Measurements from ENCODE around the gene RALGDS.

The RALGDS gene

GRCh38 chr9:133128152-133128551 is 7.1 kb upstream of the RALGDS start:
- TF ChIP-seq, protein P1, sequence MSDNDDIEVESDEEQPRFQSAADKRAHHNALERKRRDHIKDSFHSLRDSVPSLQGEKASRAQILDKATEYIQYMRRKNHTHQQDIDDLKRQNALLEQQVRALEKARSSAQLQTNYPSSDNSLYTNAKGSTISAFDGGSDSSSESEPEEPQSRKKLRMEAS (IDR thresholded peaks at IDR 0.05): no peak
- TF ChIP-seq NFIC (IDR thresholded peaks at IDR 0.05) (no peak), RAD21 (IDR thresholded peaks at IDR 0.05; ENCODE audit: low read depth) (no peak), CEBPB (IDR thresholded peaks at IDR 0.05) (no peak), TCF12 (IDR thresholded peaks at IDR 0.05; ENCODE audit: low read depth) (no peak), EGR1 (IDR thresholded peaks at IDR 0.05) (no peak), EP300 (IDR thresholded peaks at IDR 0.05; ENCODE audit: borderline replicate concordance) (no peak), TEAD4 (IDR thresholded peaks at IDR 0.05) (no peak)
- TF ChIP-seq, protein P2, sequence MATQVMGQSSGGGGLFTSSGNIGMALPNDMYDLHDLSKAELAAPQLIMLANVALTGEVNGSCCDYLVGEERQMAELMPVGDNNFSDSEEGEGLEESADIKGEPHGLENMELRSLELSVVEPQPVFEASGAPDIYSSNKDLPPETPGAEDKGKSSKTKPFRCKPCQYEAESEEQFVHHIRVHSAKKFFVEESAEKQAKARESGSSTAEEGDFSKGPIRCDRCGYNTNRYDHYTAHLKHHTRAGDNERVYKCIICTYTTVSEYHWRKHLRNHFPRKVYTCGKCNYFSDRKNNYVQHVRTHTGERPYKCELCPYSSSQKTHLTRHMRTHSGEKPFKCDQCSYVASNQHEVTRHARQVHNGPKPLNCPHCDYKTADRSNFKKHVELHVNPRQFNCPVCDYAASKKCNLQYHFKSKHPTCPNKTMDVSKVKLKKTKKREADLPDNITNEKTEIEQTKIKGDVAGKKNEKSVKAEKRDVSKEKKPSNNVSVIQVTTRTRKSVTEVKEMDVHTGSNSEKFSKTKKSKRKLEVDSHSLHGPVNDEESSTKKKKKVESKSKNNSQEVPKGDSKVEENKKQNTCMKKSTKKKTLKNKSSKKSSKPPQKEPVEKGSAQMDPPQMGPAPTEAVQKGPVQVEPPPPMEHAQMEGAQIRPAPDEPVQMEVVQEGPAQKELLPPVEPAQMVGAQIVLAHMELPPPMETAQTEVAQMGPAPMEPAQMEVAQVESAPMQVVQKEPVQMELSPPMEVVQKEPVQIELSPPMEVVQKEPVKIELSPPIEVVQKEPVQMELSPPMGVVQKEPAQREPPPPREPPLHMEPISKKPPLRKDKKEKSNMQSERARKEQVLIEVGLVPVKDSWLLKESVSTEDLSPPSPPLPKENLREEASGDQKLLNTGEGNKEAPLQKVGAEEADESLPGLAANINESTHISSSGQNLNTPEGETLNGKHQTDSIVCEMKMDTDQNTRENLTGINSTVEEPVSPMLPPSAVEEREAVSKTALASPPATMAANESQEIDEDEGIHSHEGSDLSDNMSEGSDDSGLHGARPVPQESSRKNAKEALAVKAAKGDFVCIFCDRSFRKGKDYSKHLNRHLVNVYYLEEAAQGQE (IDR thresholded peaks at IDR 0.05; ENCODE audit: low read depth): no peak

- TF ChIP-seq NFIC (IDR thresholded peaks at IDR 0.05) (peak; percentile 75), TEAD4 (IDR thresholded peaks at IDR 0.05) (peak; percentile 62; the same call in 1 of the 2 replicates), EP300 (IDR thresholded peaks at IDR 0.05; ENCODE audit: borderline replicate concordance) (no peak), CEBPB (IDR thresholded peaks at IDR 0.05) (peak; percentile 33; the same call in 1 of the 2 replicates), ZBTB7A (IDR thresholded peaks at IDR 0.05; ENCODE audit: low read depth) (no peak), TCF12 (IDR thresholded peaks at IDR 0.05; ENCODE audit: low read depth) (peak; percentile 74), TAF1 (IDR thresholded peaks at IDR 0.05; ENCODE audit: low read depth) (no peak), USF1 (IDR thresholded peaks at IDR 0.05) (no peak), FOXM1 (IDR thresholded peaks at IDR 0.05; ENCODE audit: borderline replicate concordance, low read depth) (no peak), EGR1 (IDR thresholded peaks at IDR 0.05) (peak; percentile 87), YY1 (IDR thresholded peaks at IDR 0.05; ENCODE audit: low read depth) (no peak), RAD21 (IDR thresholded peaks at IDR 0.05; ENCODE audit: low read depth) (no peak), CREB1 (IDR thresholded peaks at IDR 0.05; ENCODE audit: low read depth) (0 out of 2 replicates have a peak, but pooled peaks have one; percentile 50)
- TF ChIP-seq, protein P2 (IDR thresholded peaks at IDR 0.05; ENCODE audit: low read depth): no peak
- TF ChIP-seq, protein P1 (IDR thresholded peaks at IDR 0.05): 0 out of 2 replicates have a peak, but pooled peaks have one; percentile 34
Observed at GRCh38 chr9:133127340-133127981, 6.4 kb upstream of the RALGDS start.

DNA sequence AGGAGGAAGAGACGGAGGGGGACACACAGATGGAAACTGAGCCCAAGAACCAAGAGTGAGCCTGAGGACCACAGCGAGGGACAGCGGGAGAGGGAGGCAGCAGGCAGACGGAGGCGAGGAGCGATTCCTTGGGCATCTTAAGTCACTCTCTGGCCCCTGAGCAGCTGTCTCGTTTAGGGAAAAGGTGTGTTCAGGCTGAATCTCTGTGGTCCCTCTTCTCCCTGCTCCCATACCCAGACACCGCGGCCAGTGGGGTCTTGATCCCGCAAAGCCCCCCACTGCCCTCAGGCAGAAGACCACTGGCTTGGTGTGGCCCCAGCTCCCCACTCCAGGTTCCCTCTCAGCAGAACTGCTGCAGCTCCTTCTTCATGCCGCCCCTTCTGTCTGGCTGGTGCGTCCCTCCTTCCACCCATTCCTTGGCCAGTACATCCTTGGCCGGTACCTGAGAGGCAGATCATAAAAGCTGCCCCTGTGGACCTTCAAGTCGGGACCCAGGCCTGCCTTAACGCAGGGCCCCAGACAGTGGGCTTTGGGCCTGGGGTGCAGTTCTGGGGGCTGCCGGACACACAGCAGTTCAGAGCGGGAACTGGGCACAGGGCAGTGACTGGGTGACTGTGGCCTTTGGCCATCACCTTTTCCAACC is 5.8 kb upstream of the RALGDS start:
- no peak for TF ChIP-seq TCF12 (IDR thresholded peaks at IDR 0.05; ENCODE audit: low read depth)
- TF ChIP-seq RAD21 (IDR thresholded peaks at IDR 0.05; ENCODE audit: low read depth): no peak
- TF ChIP-seq, protein P1 (IDR thresholded peaks at IDR 0.05): no peak
- TF ChIP-seq EP300 (IDR thresholded peaks at IDR 0.05; ENCODE audit: borderline replicate concordance): no peak
- TF ChIP-seq EGR1 (IDR thresholded peaks at IDR 0.05): no peak
- no peak for TF ChIP-seq CEBPB (IDR thresholded peaks at IDR 0.05)
- no peak for TF ChIP-seq YY1 (IDR thresholded peaks at IDR 0.05; ENCODE audit: low read depth)

DNA sequence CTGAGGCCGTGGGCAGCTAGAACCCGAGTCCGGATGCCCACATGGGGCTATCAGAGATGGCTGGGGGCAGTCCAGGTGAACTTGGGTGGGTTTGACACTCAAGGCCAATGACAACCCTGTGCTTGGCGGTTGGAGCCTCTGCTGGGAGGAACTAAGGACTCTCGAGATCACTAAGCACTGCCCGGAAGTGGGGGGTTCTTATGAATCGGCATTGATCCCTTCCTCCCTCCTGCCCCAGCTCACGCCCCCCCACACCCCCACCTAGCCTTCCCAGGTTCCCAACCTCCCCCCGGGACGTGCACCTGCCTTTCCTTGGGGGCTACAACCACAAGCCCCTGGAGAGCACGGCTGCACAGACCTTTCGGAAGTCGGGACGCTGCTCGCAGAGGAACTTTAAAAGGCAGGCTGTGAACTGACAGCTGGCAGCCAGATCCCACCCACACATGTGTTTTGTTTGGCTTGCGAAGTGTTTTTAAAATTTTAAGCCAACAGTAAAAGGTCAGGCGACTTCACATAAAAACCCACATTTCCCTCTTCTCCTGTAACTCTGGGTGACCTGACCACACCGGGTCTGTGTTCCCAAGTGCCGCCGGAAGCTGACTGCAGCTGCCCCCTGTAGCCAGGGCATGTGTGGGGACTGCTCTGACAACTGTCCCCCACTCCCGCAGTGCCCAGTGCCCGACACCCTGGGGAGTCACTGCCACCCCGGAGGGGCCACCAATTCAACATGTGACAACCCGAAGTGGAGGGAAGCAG is 5.1 kb upstream of the RALGDS start:
- no peak for TF ChIP-seq TEAD4 (IDR thresholded peaks at IDR 0.05)

DNA sequence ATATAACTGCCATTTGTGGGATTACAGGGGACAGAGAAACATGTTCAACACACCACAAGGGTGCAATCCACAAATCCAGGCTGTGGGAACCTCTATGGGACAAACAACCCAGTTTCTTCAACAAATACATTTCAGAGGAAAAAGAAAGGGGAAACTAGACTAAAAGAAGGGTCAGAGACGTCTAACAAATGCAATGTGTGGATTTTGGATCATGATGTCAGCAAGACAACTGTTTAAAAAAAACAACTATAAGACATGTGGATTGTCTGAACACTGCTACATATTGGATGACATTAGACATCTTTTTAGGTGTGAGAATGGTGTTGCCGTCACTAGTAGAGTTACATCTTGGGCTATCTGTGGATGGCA is 3.9 kb upstream of the RALGDS start:
- no peak for TF ChIP-seq TEAD4 (IDR thresholded peaks at IDR 0.05)
- TF ChIP-seq USF1 (IDR thresholded peaks at IDR 0.05): no peak
- no peak for TF ChIP-seq TCF12 (IDR thresholded peaks at IDR 0.05; ENCODE audit: low read depth)
- no peak for TF ChIP-seq EP300 (IDR thresholded peaks at IDR 0.05; ENCODE audit: borderline replicate concordance)
- TF ChIP-seq RAD21 (IDR thresholded peaks at IDR 0.05; ENCODE audit: low read depth): no peak
- no peak for TF ChIP-seq EGR1 (IDR thresholded peaks at IDR 0.05)
- TF ChIP-seq NFIC (IDR thresholded peaks at IDR 0.05): no peak
- TF ChIP-seq TAF1 (IDR thresholded peaks at IDR 0.05; ENCODE audit: low read depth): no peak
- TF ChIP-seq, protein P2 (IDR thresholded peaks at IDR 0.05; ENCODE audit: low read depth): no peak
- TF ChIP-seq, protein P1 (IDR thresholded peaks at IDR 0.05): no peak
- TF ChIP-seq YY1 (IDR thresholded peaks at IDR 0.05; ENCODE audit: low read depth): no peak
- TF ChIP-seq FOXM1 (IDR thresholded peaks at IDR 0.05; ENCODE audit: borderline replicate concordance, low read depth): no peak
- no peak for TF ChIP-seq ZBTB7A (IDR thresholded peaks at IDR 0.05; ENCODE audit: low read depth)
